ENCODE measurements around the gene PDP2. TPM values are rescaled to one million over a fixed set of nuclear protein-coding genes. Genes with fewer than 3 reads are reported as not detected.

The PDP2 gene
- total RNA-seq, 1 experiment from 2014 or later: 11.0 TPM

GRCh38 chr16:66874079-66874775 is 6.1 kb upstream of the PDP2 start:
- no peak for DNase-seq (ENCODE audit: low read depth, low spot score)
- in situ Hi-C loops (cut with HindIII; ENCODE audit: low pct_unique_long_range_greater_than_20kb, low sequenced_read_pairs): no loop called here

DNA sequence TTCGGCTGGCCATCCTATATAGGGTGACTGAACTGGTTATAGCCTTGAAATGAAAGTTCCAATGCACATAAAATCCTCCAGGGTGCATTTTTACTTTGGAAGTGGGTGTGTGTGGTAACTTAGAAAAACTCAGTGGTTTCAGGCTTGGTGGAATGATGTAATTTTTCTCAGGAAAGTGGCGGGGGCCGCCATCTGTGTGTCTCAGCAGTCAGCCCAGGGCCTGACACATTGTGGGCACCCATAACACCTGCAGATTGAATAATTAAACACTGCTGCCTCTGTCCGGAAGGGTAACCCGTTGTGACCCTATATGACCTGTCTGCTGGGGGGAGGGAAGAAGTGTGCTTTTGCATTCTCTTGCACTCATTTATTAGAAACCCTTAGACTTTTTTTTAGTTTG is 2.2 kb upstream of the PDP2 start:
- in situ Hi-C loops (cut with HindIII; ENCODE audit: low pct_unique_long_range_greater_than_20kb, low sequenced_read_pairs): no loop called here
- DNase-seq (ENCODE audit: low read depth, low spot score): no peak

DNA sequence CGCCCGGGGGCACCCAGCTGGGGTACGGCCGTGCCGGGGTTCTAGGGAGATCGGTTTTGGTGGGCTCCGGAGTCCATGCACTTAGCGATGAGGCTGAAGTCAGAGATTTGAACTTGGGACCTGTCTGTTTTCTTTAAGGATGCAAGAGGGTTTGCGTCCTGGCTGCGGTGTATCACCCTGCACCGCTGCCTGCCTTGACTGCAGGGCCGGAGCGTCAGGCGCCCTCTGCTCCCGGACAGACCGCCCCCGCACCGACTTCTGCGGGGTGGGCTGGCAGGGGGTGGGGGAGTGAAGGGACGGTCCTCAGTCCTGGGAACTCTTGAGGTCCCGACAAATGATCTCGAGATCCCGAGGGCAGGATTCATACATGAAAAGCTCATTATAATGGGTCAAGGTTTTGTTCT is 701 bp downstream of the PDP2 start:
- DNase-seq (ENCODE audit: low read depth, low spot score): no peak
- in situ Hi-C loops (cut with HindIII; ENCODE audit: low pct_unique_long_range_greater_than_20kb, low sequenced_read_pairs): no loop called here

DNA sequence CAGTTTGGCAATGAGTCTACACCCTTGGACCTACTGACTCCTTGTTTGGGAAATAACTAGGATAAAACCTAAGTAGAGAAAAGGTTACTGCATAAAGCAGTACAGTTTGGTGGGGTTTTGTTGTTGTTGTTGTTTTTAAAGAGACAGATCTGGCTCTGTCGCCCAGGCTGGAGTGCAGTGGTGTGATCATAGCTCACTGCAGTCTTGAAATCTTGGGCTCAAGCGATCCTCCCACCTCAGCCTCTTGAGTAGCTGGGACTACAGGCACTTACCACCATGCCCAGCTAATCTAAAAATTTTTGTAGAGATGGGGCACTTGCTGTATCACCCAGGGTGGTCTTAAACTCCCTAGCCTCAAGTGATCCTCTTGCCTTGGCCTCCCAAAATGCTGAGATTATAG is 1.2 kb downstream of the PDP2 start:
- no peak for DNase-seq (ENCODE audit: low read depth, low spot score)
- in situ Hi-C loops (cut with HindIII; ENCODE audit: low pct_unique_long_range_greater_than_20kb, low sequenced_read_pairs): no loop called here

GRCh38 chr16:66881964-66882508 is 1.7 kb downstream of the PDP2 start:
- in situ Hi-C loops (cut with HindIII; ENCODE audit: low pct_unique_long_range_greater_than_20kb, low sequenced_read_pairs): no loop called here
- DNase-seq (ENCODE audit: low read depth, low spot score): no peak

GRCh38 chr16:66882702-66883101 is 2.4 kb downstream of the PDP2 start:
- no peak for DNase-seq (ENCODE audit: low read depth, low spot score)
- in situ Hi-C loops (cut with HindIII; ENCODE audit: low pct_unique_long_range_greater_than_20kb, low sequenced_read_pairs): no loop called here

GRCh38 chr16:66885491-66885890 is 5.2 kb downstream of the PDP2 start:
- in situ Hi-C loops (cut with HindIII; ENCODE audit: low pct_unique_long_range_greater_than_20kb, low sequenced_read_pairs): no loop called here
- no peak for DNase-seq (ENCODE audit: low read depth, low spot score)

DNA sequence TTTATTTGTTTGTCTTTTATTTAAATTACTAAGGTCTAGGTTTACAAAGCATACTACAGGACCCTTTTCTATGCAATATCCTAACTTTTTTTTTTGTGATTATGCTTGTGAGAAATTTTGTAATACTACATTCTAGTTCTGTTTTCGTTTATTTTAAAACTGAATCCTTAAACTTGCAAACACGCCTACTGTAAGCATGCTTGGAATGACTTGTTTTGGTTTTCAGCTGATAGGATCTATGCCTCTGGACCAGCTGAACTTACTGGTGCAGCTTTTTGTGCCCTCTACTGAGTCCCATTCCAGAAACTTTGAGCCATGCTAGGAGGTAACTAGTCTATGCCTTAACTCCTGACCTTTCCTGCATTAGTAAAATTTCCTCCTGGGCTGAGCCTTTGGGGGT is 6.0 kb downstream of the PDP2 start:
- DNase-seq (ENCODE audit: low read depth, low spot score): no peak
- in situ Hi-C loops (cut with HindIII; ENCODE audit: low pct_unique_long_range_greater_than_20kb, low sequenced_read_pairs): no loop called here

DNA sequence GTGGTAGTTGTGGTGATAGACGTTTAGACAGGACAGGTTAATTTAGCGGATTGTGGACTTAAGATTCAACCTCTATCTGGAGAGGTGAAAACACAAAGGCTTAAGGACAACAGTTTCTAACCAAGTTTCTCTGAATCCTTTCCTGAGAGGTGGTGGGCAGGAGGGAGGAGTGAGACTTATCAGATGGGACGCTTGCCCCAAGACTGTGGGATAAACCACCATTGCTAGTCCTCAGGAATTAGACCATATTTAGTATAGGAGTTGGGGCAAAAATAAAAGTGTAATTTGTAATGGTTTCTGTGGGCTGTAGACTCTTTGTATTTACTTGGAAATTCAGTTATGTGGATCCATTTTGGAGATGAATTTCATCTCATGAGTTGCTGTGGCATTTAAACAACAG is 6.6 kb downstream of the PDP2 start:
- in situ Hi-C loops (cut with HindIII; ENCODE audit: low pct_unique_long_range_greater_than_20kb, low sequenced_read_pairs): no loop called here
- DNase-seq (ENCODE audit: low read depth, low spot score): no peak

GRCh38 chr16:66888647-66889615 is 8.6 kb downstream of the PDP2 start:
- in situ Hi-C loops (cut with HindIII; ENCODE audit: low pct_unique_long_range_greater_than_20kb, low sequenced_read_pairs): no loop called here
- no peak for DNase-seq (ENCODE audit: low read depth, low spot score)

DNA sequence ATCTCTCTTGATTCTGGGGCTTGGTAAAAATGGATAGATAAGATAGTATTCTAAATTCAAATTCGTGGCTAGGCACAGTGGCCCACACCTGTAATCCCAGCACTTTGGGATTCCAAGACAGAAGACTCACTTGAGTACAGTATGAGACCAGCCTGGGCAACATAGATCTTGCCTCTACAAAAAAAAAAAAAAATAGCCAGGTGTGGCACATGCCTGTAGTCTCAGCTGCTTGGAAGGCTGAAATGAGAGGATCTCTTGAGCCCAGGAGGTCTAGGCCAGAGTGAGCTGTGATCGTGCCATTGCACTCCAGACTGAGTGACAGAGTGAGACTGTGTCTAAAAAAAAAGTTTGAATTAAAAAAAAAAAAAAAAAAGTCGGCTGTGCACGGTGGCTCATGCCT is 9.3 kb downstream of the PDP2 start:
- in situ Hi-C loops (cut with HindIII; ENCODE audit: low pct_unique_long_range_greater_than_20kb, low sequenced_read_pairs): no loop called here
- no peak for DNase-seq (ENCODE audit: low read depth, low spot score)

DNA sequence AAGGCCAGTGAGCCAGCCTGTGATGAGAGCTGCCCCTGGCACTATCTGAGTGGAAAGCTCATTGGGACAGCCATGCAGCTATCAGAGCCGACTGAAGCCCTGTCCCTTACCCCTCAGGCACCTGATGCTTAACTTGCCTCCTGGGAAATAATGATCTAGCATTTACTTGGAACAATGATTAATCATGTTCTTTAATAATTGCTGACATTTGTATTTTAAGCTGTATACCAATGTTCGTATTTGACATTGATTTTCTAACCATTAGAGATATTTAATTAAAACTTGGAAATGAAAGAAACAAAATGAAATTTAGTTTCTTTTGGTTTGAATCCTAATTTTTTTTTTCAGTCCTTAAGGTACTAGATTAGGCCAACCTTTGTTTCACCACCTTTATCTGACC is 10.5 kb downstream of the PDP2 start:
- no peak for DNase-seq (ENCODE audit: low read depth, low spot score)
- in situ Hi-C loops (cut with HindIII; ENCODE audit: low pct_unique_long_range_greater_than_20kb, low sequenced_read_pairs): no loop called here

DNA sequence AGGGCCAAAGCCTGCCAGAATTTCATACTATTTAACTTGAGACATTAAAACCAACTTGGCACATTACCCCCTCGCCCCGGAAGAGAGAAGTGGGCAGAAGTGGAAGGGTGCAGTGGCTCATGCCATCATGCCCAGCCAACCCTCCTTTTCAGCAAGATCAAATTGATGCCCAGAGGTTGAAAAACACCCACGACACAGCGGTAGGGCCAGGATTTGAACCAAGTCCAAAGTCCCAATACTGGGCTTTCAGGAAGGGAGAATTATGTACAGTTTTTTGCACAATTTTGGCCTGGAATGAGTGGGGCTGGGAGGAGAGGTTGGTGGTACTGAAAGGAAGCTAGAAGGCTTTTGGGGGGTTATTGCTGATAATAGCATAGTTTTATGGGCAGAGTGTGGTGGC is 11.0 kb downstream of the PDP2 start:
- in situ Hi-C loops (cut with HindIII; ENCODE audit: low pct_unique_long_range_greater_than_20kb, low sequenced_read_pairs): no loop called here
- no peak for DNase-seq (ENCODE audit: low read depth, low spot score)

DNA sequence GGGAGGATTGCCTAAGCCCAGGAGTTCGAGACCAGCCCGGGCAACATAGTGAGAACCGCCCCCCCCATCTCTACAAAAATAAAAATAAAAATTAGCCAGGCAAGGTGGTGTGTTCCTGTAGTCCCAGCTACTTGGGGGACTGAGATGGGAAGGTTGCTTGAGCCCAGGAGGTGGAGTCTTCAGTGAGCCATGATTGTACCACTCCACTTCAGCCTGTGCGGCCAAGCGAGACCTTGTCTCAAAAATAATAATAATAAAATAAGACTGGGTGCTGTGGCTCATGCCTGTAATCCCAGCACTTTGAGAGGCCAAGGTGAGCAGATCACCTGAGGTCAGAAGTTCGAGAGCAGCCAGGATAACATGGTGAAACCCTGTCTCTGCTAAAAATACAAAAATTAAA is 11.5 kb downstream of the PDP2 start:
- in situ Hi-C loops (cut with HindIII; ENCODE audit: low pct_unique_long_range_greater_than_20kb, low sequenced_read_pairs): no loop called here
- DNase-seq (ENCODE audit: low read depth, low spot score): no peak

GRCh38 chr16:66894055-66894454 is 13.7 kb downstream of the PDP2 start:
- in situ Hi-C loops (cut with HindIII; ENCODE audit: low pct_unique_long_range_greater_than_20kb, low sequenced_read_pairs): no loop called here
- DNase-seq (ENCODE audit: low read depth, low spot score): no peak

- in situ Hi-C loops (cut with HindIII; ENCODE audit: low pct_unique_long_range_greater_than_20kb, low sequenced_read_pairs): no loop called here
Observed at GRCh38 chr16:66894948-66895688, 14.8 kb downstream of the PDP2 start.

DNA sequence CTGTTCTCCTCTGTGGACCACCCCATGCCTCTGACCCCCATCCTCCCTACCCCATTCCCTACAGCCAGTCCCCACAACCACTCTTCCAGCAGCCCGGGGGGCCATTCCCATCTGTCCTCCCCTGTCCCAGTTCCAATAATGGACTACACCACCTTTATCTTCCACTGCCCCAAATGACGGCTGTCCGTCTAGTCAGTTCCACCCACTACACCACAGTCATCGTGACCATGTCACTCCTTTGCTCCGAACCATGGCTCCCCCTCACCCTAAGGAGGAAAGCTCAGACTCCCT is 15.3 kb downstream of the PDP2 start:
- no peak for DNase-seq (ENCODE audit: low read depth, low spot score)
- in situ Hi-C loops (cut with HindIII; ENCODE audit: low pct_unique_long_range_greater_than_20kb, low sequenced_read_pairs): no loop called here

More at GRCh38 chr16:66894948-66895688, 14.8 kb downstream of the PDP2 start:
- peak; percentile 73 for DNase-seq (ENCODE audit: low read depth, low spot score)

DNA sequence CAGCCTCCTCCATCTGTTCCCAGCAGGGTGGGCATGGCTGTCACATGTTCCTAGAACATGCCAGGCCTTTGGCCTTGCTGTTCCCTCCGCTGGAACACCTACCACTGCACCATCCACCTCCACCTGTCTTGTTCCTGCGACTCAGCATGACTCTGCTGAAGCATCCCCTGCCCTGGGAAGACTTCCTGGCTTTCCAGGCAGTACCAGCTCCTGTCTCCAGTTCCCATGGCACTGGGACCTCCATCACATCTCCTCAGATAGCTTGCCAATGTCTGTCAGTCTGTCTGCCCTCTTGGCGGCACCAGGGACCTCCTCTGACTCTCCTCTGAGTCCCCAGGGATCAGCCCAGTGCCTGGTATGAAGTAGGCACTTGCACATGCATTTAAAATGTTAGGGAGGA is 15.7 kb downstream of the PDP2 start:
- DNase-seq (ENCODE audit: low read depth, low spot score): no peak
- in situ Hi-C loops (cut with HindIII; ENCODE audit: low pct_unique_long_range_greater_than_20kb, low sequenced_read_pairs): no loop called here

Measured in SK-MEL-5 (cell line).